HG03342 (cell line): Measurements from ENCODE around the gene CDH12.
"Not testable (repeated sequence)": the region's sequence is repeated elsewhere in the genome, so short reads cannot be mapped to it uniquely, and the experiment has no call there.

Experiments used
- ATAC-seq: cut with Tn5 transposase; IDR thresholded peaks from one replicate; pipeline ENCODE4 v1.9.1; 2021; ENCODE audit warnings: mild to moderate bottlenecking, moderate library complexity; ENCODE audit not compliant: unreplicated experiment

CDH12 gene

GRCh38 chr5:22852807-22853660 lies at the start of gene CDH12:
Gene CDH12 (minus strand): TSS chr5:22853344.
- peak; percentile 36 for ATAC-seq

GRCh38 chr5:22901885-22902284 lies 48.7 kb upstream of the CDH12 start:
- no peak for ATAC-seq

- no peak for ATAC-seq
Measured at GRCh38 chr5:22900801-22901310, 47.7 kb upstream of the CDH12 start.

GRCh38 chr5:22899341-22899740 lies 46.2 kb upstream of the CDH12 start:
- no peak for ATAC-seq

GRCh38 chr5:22896152-22896551 lies 43.0 kb upstream of the CDH12 start:
- no peak for ATAC-seq

GRCh38 chr5:22892441-22892840 lies 39.3 kb upstream of the CDH12 start:
- ATAC-seq: no peak

- no peak for ATAC-seq
Measured at GRCh38 chr5:22889720-22890119, 36.6 kb upstream of the CDH12 start.

GRCh38 chr5:22887566-22887965 lies 34.4 kb upstream of the CDH12 start:
- no peak for ATAC-seq

- not testable (repeated sequence) for ATAC-seq
Measured at GRCh38 chr5:22858911-22859310, 5.8 kb upstream of the CDH12 start.

- ATAC-seq: no peak
Measured at GRCh38 chr5:22855824-22856223, 2.7 kb upstream of the CDH12 start.

- no peak for ATAC-seq
Measured at GRCh38 chr5:22850981-22851380, 2.2 kb downstream of the CDH12 start.

GRCh38 chr5:22846693-22847092 lies 6.5 kb downstream of the CDH12 start:
- no peak for ATAC-seq

GRCh38 chr5:22844636-22845035 lies 8.5 kb downstream of the CDH12 start:
- ATAC-seq: no peak

- ATAC-seq: no peak
Measured at GRCh38 chr5:22844155-22844554, 9.0 kb downstream of the CDH12 start.

- no peak for ATAC-seq
Measured at GRCh38 chr5:22842574-22842973, 10.6 kb downstream of the CDH12 start.

- no peak for ATAC-seq
Measured at GRCh38 chr5:22837803-22838202, 15.3 kb downstream of the CDH12 start.

- no peak for ATAC-seq
Measured at GRCh38 chr5:22835686-22836085, 17.5 kb downstream of the CDH12 start.

GRCh38 chr5:22793463-22793862 lies 59.7 kb downstream of the CDH12 start:
- ATAC-seq: no peak

GRCh38 chr5:22787807-22788206 lies 65.3 kb downstream of the CDH12 start:
- no peak for ATAC-seq

- no peak for ATAC-seq
Measured at GRCh38 chr5:22787398-22787797, 65.7 kb downstream of the CDH12 start.

GRCh38 chr5:22780756-22781155 lies 72.4 kb downstream of the CDH12 start:
- no peak for ATAC-seq

- no peak for ATAC-seq
Measured at GRCh38 chr5:22779499-22779898, 73.6 kb downstream of the CDH12 start.

GRCh38 chr5:22776285-22776684 lies 76.9 kb downstream of the CDH12 start:
- no peak for ATAC-seq
